HEK293 (cell line): ENCODE data around the gene C16orf78.

Experiments
- CTCF ChIA-PET: fragments of 350-600 bp; formaldehyde crosslinking; extraction: SDS; loops from one replicate; lab custom pipeline; 2021; ENCODE audit warnings: antibody characterized with exemption; lab: Yijun Ruan, JAX
- POLR2A ChIA-PET: fragments of 300-600 bp; formaldehyde crosslinking; extraction: SDS; loops from one replicate; lab custom pipeline; 2020; ENCODE audit warnings: antibody characterized with exemption, inconsistent platforms; lab: Yijun Ruan, JAX
- H3K27ac ChIP-seq: fragments of 200-500 bp; sonication (Bioruptor generic); 2 replicates; pipeline ENCODE4 v1.5.1; 2014; ENCODE audit warnings: low read depth, low read length, control low read depth, inconsistent platforms; ENCODE audit errors: extremely low read depth
- H3K36me3 ChIP-seq, 2 experiments: fragments of 200-500 bp in 1 of 2; sonication (Bioruptor generic) in 1 of 2; 1 replicate in 1 of 2; 2 replicates in 1 of 2; pipeline ENCODE4 v1.5.1; 2014 to 2017; ENCODE audit warnings: inconsistent platforms in 2 of 2, low read length in 2 of 2; ENCODE audit not compliant: control insufficient read depth in 2 of 2, insufficient read depth in 1 of 2
- H3K4me1 ChIP-seq: fragments of 200-500 bp; sonication (Bioruptor generic); 2 replicates; pipeline ENCODE4 v1.5.1; 2014; ENCODE audit warnings: mild to moderate bottlenecking, low read length, inconsistent platforms; ENCODE audit not compliant: control insufficient read depth, insufficient read depth
- H3K4me3 ChIP-seq: 2 replicates; pipeline ENCODE4 v1.5.1; 2011; ENCODE audit warnings: low read depth, mild to moderate bottlenecking, control low read depth, low read length, moderate library complexity
- H3K9me3 ChIP-seq: fragments of 200-500 bp; sonication (Bioruptor generic); 2 replicates; pipeline ENCODE4 v1.5.1; 2014; ENCODE audit warnings: low read depth, low read length, inconsistent platforms; ENCODE audit not compliant: control insufficient read depth, insufficient read depth
- REPIN1 ChIP-seq: fragments of 450-650 bp; formaldehyde crosslinking; IDR thresholded peaks from 2 replicates; pipeline ENCODE4 v1.5.1; 2017; ENCODE audit warnings: missing biosample characterization, missing genetic modification characterization, low read depth
- ZNF202 ChIP-seq: fragments of 450-650 bp; formaldehyde crosslinking; IDR thresholded peaks from 2 replicates; pipeline ENCODE4 v1.5.1; 2016; ENCODE audit warnings: missing biosample characterization, missing genetic modification characterization, borderline replicate concordance
- ZNF292 ChIP-seq: fragments of 450-650 bp; formaldehyde crosslinking; IDR thresholded peaks from 2 replicates; pipeline ENCODE4 v1.5.1; 2016; ENCODE audit warnings: low read depth, missing biosample characterization, missing genetic modification characterization, borderline replicate concordance
- ZNF48 ChIP-seq: fragments of 450-650 bp; formaldehyde crosslinking; IDR thresholded peaks from 2 replicates; pipeline ENCODE4 v1.5.1; 2016; ENCODE audit warnings: missing biosample characterization, missing genetic modification characterization
- ZNF571 ChIP-seq: fragments of 450-650 bp; formaldehyde crosslinking; IDR thresholded peaks from 2 replicates; pipeline ENCODE4 v1.5.0; 2017; ENCODE audit warnings: missing biosample characterization, missing genetic modification characterization
- ZNF768 ChIP-seq: fragments of 450-650 bp; formaldehyde crosslinking; IDR thresholded peaks from 2 replicates; pipeline ENCODE4 v1.5.1; 2018; ENCODE audit warnings: missing biosample characterization, mild to moderate bottlenecking, missing genetic modification characterization
- ZNF777 ChIP-seq: fragments of 450-650 bp; formaldehyde crosslinking; IDR thresholded peaks from 2 replicates; pipeline ENCODE4 v1.5.1; 2017; ENCODE audit warnings: missing biosample characterization, missing genetic modification characterization, borderline replicate concordance

The C16orf78 gene

GRCh38 chr16:49446805-49447204 lies 73.2 kb downstream of the C16orf78 start:
- H3K4me1 ChIP-seq = no peaks in the 10 kb centered on the region
- ChIA-PET POLR2A (no interaction called here), CTCF (interaction anchor here (0.7 to 0.8 kb wide), 2 partner anchors 411 to 574 kb away, joined by 3 read pairs; no protein-coding TSS in a partner anchor)
- no peaks in the 10 kb centered on the region for H3K9me3 ChIP-seq
- H3K27ac ChIP-seq = no peak overlapping the region
- TF ChIP-seq REPIN1 (tag by site-specific recombination) = no peak
- no peak for TF ChIP-seq ZNF777 (tag by site-specific recombination)
- no peak for TF ChIP-seq ZNF202 (tag by site-specific recombination)
- no peak for TF ChIP-seq ZNF571
- no peak for TF ChIP-seq ZNF48
- TF ChIP-seq ZNF768 = no peak
- TF ChIP-seq ZNF292 (tag by site-specific recombination) = no peak
- no peak overlapping the region for H3K4me3 ChIP-seq
- no peaks in the 10 kb centered on the region for H3K36me3 ChIP-seq
